ENCODE results near the gene ZNF148. TPM values are rescaled to one million over a fixed set of nuclear protein-coding genes. Genes with fewer than 3 reads are reported as not detected.

ZNF148 gene
- total RNA-seq, 1 donor from 2014 or later: 33.4 TPM

DNA sequence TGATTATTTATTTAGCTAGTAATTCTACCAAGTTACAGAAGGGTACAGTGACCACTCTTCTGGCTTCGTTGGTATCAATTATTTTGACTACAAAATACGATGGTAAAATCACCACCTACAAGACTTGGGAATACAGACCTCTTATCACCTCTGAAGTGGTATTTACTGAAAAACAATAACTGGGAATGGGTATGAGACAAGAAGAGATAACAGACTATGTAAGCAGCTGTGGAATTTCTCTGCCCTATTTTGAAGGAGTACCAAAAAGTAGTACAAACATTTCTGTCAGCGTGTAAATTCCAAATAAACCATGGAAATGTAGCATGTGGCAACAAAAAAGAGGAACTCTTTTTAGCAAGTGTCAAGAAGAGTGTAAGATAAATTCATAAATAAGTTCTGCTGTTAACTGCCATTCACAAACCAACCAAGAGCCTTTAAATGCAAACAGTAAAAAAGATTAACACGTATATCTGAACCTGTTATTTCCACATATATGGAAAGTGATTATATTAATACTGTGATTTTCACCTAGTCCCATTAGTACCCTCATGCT lies 85.6 kb downstream of the ZNF148 start:
- DNase-seq (ENCODE audit: low read depth): no peak

- no peak for DNase-seq (ENCODE audit: low read depth)
Measured at GRCh38 chr3:125287248-125287647, 87.9 kb downstream of the ZNF148 start.

DNA sequence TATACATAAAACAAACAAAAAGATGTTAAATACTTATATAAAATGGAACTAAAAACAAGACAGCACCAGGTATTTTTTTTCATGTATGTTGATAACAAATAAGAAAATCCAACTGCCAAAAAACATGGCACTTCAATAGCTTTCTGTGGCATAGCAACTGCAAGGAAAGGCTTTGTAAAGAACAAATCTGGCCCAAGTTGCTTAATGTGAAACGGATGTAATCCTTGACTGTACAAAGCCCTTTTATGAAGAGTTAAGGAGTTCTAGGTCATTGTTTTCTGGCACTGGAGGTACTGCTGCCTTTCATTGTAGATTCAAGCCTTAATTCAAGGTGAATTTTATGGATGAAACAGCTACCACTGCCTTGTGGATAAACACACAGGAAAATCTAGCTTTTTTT lies 93.7 kb downstream of the ZNF148 start:
- no peak for DNase-seq (ENCODE audit: low read depth)

- DNase-seq (ENCODE audit: low read depth): peak; percentile 35
Measured at GRCh38 chr3:125280668-125281361, 94.3 kb downstream of the ZNF148 start.

DNA sequence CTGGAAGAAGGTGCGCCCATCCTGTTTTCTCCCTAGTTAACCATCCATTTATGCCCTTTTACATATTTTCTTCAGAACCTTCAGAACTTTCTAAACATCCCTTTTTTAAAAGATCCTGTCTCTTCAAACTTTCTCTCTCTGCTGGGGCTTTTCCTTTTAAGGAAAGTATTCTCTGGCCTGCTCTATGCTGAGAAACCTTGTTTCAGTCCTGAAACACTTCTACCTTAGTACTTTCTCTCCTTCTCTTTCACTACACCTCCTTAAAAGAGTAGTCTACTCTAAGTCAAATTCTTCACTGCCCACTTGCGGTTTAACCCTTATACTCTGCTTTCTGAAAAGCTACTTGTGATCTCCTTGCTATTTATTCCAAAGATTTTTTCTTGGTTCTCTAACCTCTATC lies 97.0 kb downstream of the ZNF148 start:
- no peak for DNase-seq (ENCODE audit: low read depth)

DNA sequence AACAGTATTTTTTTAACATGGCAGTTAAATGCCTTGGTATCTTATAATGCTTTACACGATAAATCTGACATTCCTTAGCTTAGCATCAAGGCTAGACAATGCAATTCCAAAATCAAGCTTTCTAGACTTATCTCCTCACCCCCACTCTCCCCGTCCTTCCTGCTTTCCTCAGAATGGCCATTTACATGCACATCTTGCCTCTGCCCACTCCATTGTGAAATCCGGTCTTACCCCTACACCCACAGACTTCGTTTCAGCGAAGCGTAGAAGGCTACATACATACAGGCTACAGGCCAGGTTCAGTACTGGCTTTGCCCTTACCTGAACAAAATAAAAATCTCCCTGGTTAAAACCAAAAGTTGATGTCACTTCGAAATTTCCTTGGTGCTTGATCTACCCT lies 104.0 kb downstream of the ZNF148 start:
- DNase-seq (ENCODE audit: low read depth): no peak

- no peak for DNase-seq (ENCODE audit: low read depth)
Measured at GRCh38 chr3:125267460-125267859, 107.7 kb downstream of the ZNF148 start.

DNA sequence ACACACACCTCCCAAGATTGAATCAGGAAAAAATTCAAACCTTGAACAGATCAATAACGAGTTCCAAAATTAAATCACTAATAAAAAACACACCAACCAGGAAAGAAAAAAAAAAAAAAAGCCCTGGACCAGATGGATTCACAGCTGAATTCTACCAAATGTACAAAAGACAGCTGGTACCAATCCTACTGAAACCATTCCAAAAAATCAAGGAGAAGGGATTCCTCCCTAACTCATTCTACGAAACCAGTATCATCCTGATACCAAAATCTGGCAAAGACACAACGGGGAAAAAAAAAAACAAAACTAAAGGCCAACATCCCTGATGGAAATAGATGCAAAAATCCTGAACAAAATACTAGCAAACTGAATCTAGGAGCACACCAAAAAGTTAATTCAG lies 108.2 kb downstream of the ZNF148 start:
- peak; percentile 6 for DNase-seq (ENCODE audit: low read depth)

DNA sequence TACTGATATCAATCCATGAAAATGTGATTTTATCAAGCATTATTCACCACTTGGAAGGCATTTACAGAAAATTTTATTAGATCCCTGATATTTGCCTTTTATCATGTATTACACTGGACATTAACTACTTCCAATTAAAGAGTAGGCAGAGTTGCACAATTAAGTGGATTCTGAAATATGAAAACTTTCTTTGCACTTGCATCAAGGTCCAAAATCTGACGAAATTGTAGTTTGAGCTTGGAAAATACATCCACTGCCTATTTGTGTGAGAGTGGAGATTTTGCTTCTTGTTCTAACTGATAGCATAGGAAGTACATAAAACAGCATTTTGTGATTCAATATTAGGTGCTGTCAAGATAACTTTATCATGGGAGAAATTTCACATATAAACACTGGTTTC lies 113.0 kb downstream of the ZNF148 start:
- DNase-seq (ENCODE audit: low read depth): no peak

DNA sequence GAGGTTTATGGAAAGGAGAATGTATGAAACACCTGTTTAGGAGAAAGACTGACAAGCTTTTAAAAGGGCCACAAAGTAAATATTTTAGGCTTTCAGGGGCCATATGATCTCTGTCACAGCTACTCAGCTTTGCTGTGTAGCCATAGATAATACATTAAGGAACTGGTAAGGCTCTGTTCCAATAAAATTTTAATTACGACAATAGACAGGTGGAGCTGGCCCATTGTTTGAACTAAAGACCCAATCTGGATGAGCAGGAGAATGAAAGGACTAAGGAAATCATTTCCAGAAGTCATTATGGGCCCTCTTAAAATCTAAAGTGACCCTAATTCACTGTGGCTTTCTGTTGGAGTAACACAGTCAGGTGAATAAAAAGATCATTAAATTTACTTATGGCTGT lies 114.1 kb downstream of the ZNF148 start:
- no peak for DNase-seq (ENCODE audit: low read depth)

GRCh38 chr3:125260158-125260557 lies 115.0 kb downstream of the ZNF148 start:
- no peak for DNase-seq (ENCODE audit: low read depth)

DNA sequence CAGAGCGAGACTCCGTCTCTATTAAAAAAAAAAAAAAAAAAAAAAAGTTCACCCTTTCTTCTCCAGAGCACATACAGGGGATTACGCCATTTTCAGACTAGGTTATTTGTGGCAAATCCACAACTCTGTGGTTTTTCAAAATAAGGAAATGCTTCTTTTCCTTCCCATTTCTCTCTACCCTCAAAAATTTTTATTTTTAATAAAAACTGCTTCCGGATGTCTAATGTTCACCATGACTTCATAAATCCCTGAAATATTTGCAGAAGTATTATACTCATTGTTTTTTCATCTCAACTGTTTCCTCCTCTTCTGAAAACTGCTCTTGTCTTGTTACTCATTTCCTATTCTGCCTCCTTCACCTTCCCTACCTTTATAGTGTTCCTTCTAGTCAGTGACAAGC lies 117.6 kb downstream of the ZNF148 start:
- no peak for DNase-seq (ENCODE audit: low read depth)

DNA sequence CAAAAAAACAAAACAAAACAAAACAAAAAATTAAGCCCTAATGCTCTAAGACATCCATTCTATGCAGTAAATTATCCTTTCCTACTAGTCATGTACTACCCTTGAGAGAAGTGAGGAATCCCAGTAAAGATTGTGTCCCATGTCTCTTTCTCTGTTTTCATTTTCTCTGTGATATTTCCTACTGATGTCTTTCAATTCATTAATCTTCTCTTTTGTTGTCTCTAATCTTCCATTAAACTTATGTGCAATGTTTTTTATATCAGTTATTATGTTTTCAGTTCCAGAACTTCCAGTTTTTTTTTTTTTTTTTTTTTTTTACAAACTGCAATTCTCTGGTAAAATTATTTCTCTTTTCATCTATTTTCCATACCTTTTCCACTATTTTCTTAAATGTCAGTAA lies 118.5 kb downstream of the ZNF148 start:
- no peak for DNase-seq (ENCODE audit: low read depth)

- DNase-seq (ENCODE audit: low read depth): no peak
Measured at GRCh38 chr3:125250973-125251372, 124.2 kb downstream of the ZNF148 start.

DNA sequence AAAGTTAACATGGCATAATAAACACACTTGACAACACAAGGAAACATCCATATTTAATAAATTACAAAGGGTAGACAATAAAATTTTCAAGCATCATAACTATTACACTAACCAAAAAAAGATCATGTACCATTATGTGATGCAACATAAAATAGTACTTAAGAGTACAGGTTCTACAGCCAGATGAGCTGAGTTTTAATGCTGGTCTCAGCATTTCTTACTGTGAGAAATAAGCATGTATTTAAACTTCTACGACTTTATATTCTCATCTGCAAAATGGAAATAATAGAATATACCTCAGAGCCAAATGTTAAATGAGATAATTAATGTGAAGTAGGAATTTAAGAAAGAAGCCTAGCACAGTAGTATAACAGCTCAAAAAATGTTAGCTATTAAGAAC lies 128.9 kb downstream of the ZNF148 start:
- DNase-seq (ENCODE audit: low read depth): no peak

DNA sequence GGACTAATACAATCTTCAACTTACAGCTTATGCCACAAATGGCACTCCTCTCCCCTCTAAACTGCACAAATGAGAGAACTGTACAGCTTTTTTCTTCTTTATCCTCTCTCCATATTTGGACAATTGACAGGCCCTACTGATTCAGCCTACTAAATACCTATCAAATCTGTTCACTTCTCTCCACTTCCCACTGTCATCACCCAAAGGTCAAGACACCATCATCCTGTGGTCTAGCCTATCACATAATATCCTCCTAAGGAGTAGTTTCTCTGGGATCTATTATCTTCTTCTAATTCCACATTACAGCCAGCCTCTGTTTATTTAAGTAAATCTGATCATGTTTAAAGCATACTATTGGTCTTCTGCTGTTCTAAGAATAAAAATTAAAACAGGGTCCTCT lies 129.6 kb downstream of the ZNF148 start:
- DNase-seq (ENCODE audit: low read depth): no peak

DNA sequence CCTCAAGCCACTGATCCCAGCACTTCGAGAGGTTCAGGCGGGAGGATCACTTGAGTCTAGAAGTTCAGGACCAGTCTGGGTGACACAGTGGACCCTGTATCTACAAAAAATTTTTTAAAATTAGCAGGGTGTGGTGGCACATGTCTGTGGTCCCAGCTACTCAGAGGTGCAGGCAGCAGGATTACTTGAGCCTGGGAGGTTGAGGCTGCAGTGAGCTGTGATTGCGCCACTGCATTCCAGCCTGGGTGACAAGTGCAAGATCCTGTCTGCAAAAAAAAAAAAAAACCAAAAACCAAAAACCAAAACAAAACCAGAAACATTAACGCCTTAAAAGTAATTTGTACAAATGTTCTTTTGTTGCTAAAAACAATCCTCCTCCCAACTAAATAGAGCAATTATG lies 134.6 kb downstream of the ZNF148 start:
- peak; percentile 27 for DNase-seq (ENCODE audit: low read depth)

DNA sequence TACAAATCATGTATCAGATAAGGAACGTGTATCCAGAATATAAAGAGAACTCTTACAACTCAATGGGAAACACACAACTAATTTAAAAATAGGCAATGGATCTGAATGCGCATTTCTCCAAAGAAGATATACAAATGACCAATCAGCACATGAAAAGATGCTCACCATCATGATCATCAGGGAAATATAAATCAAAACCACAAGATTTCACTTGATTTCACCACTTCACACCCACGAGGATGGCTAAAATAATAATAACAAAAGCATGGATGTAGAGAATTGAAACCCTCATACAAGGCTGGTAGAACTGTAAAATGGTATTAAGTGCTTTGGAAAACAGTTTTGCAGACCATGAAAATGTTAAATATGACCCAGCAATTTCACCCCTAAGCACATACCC lies 135.9 kb downstream of the ZNF148 start:
- DNase-seq (ENCODE audit: low read depth): no peak

GRCh38 chr3:125238759-125239158 lies 136.4 kb downstream of the ZNF148 start:
- DNase-seq (ENCODE audit: low read depth): no peak

DNA sequence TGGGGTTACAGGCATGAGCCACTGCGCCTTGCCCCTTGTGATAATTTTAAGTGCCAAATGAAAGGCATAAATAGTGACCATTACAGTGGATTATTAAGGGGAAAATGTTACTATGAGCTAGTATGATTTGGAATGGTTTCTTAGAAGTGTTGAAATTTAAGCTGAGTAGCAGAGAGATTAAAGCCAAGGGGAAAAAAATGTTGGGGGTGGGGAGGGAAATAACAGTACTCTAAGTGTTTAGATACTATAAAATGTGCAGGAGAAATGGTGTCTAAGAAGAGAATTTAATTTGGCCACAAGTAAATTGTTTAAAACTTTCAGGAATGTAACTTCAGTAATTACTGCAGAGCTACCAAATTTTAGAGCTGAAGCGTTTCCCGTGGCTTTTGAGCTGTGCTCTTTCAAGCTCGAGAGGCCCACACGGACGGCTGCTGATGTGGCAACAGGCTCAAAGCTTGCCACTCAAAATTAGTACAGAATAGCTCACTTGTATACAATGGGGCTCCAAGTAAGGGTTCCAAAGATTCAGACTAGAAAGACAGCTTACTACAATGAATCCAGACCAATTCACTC lies 138.7 kb downstream of the ZNF148 start:
- no peak for DNase-seq (ENCODE audit: low read depth)

DNA sequence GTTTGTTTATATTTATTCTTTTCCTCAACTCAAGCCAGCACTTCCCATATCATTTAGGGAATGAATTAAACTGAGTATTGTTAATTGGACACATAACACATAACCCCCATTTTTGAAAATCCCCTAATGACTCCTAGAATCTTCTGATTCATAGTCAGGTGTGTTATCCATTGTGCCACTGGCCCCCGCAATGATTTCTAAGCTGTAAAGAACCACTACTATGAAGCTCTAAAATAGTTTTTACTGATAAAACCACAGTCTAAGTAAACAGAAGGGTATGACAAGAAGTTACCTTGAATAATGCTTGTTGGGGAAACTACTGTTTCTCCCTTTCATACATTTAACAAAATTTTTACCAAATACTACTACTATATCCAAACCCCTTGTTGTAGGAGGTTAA lies 140.3 kb downstream of the ZNF148 start:
- no peak for DNase-seq (ENCODE audit: low read depth)

- no peak for DNase-seq (ENCODE audit: low read depth)
Measured at GRCh38 chr3:125232401-125232800, 142.7 kb downstream of the ZNF148 start.

DNA sequence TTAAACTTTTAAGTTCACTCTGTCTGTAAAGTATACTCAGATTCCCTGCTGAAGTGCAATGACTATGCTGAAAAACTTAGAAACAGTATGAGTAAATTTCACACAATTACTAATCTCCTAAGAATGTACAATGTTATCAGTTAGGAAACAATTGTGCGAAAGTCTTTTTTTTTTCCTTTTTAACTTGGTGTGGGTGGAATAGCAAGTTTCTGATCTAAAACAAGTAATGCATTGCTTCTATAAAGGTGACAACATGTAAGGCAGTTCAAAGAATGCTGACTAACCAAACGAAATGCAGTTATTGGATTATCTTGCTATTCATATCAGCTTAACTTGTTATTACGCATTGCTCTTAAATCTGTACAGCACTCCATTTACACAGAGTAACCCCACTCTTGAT lies 143.2 kb downstream of the ZNF148 start:
- DNase-seq (ENCODE audit: low read depth): peak; percentile 14

All from myocyte (in vitro differentiated cells).